Measurements from ENCODE around the gene MGMT. TPM values are rescaled to one million over a fixed set of nuclear protein-coding genes. Genes with fewer than 3 reads are reported as not detected.

The MGMT gene
- total and polyA plus RNA-seq, 2 donors (not counting 3 experiments of a cell fraction or from before 2014, with no cell fraction given), result 15.0 to 15.2 TPM

DNA sequence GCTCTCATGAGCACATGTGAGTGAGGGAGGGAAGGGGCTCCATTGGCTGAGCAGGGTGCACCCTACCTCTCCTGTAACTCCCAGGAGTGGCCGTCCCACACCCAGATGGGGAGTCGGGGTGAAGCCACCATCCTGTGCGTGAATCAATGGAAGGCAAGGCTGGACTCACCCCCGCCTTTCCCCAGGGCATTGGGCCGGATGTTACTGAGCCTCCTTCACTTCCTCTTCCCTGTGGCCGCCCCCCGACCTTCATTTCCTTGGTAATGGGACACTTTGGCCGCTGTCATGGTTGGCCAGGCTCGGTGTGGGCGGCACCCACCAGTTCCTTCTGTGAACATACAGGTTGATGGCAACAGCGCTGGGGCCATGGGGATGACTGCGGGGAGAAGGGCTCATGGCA is 209.0 kb downstream of the MGMT start:
- H3K79me2 ChIP-seq (ENCODE audit: control insufficient read depth, insufficient read depth, low read length), result no peaks in the 10 kb centered on the region
- dilution Hi-C loops (cut with MboI; ENCODE audit: extremely low pct_ligation_motif_present, low sequenced_read_pairs) (no loop called here), intact Hi-C loops (cut with micrococcal nuclease) (no loop called here)
- H3K4me2 ChIP-seq (ENCODE audit: insufficient read depth, low read length), result no peak overlapping the region
- no peaks in the 10 kb centered on the region for H3K36me3 ChIP-seq (ENCODE audit: control insufficient read depth in 2 of 2, extremely low read depth in 1 of 2, insufficient read depth in 2 of 2, low read length in 2 of 2)
- no peaks in the 10 kb centered on the region for H3K4me1 ChIP-seq (ENCODE audit: control insufficient read depth, extremely low read depth, insufficient read depth, low read length)
- POLR2A ChIA-PET, result no interaction called here
- FAIRE-seq (no peak), DNase-seq (ENCODE audit: low read depth, low spot score) (no peak)
- no peak overlapping the region for H2AFZ ChIP-seq (ENCODE audit: low read depth, low read length)
- H3K9me1 ChIP-seq (replicated peaks; ENCODE audit: control insufficient read depth, extremely low read depth, insufficient read depth, low read length), result no peaks in the 10 kb centered on the region
- H3K27ac ChIP-seq (ENCODE audit: insufficient read depth, low read depth, low read length), result no peak overlapping the region
- H3K9ac ChIP-seq (replicated peaks; ENCODE audit: extremely low read depth, insufficient read depth, low read length), result no peak overlapping the region
- no peaks in the 10 kb centered on the region for H3K9me3 ChIP-seq (replicated peaks; ENCODE audit: control insufficient read depth, insufficient read depth, low read length)
- no peak for TF ChIP-seq FOS (IDR thresholded peaks at IDR 0.05; ENCODE audit: borderline replicate concordance, insufficient read depth, low read length)
- TF ChIP-seq, protein P1, sequence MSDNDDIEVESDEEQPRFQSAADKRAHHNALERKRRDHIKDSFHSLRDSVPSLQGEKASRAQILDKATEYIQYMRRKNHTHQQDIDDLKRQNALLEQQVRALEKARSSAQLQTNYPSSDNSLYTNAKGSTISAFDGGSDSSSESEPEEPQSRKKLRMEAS (IDR thresholded peaks at IDR 0.05; ENCODE audit: insufficient read depth, insufficient read length), result no peak
- no peak for TF ChIP-seq GATA2 (IDR thresholded peaks at IDR 0.05; ENCODE audit: insufficient read depth, insufficient read length, low read depth, low read length)
- TF ChIP-seq, protein P2, sequence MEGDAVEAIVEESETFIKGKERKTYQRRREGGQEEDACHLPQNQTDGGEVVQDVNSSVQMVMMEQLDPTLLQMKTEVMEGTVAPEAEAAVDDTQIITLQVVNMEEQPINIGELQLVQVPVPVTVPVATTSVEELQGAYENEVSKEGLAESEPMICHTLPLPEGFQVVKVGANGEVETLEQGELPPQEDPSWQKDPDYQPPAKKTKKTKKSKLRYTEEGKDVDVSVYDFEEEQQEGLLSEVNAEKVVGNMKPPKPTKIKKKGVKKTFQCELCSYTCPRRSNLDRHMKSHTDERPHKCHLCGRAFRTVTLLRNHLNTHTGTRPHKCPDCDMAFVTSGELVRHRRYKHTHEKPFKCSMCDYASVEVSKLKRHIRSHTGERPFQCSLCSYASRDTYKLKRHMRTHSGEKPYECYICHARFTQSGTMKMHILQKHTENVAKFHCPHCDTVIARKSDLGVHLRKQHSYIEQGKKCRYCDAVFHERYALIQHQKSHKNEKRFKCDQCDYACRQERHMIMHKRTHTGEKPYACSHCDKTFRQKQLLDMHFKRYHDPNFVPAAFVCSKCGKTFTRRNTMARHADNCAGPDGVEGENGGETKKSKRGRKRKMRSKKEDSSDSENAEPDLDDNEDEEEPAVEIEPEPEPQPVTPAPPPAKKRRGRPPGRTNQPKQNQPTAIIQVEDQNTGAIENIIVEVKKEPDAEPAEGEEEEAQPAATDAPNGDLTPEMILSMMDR (IDR thresholded peaks at IDR 0.05; ENCODE audit: extremely low read depth in 1 of 2, insufficient read depth in 1 of 2, low read depth in 1 of 2, low read length in 2 of 2), result no peak
- TF ChIP-seq POLR2AphosphoS5 (IDR thresholded peaks at IDR 0.05; ENCODE audit: insufficient read depth, low read depth, low read length), result no peak
- no peak for TF ChIP-seq MYC (IDR thresholded peaks at IDR 0.05; ENCODE audit: low read depth, low read length)
- TF ChIP-seq POLR2A (IDR thresholded peaks at IDR 0.05; ENCODE audit: low read depth, low read length), result no peak
- no peak for TF ChIP-seq EZH2 (IDR thresholded peaks at IDR 0.05; ENCODE audit: borderline replicate concordance, low read depth, low read length, severe bottlenecking)
- no peak for TF ChIP-seq JUN (IDR thresholded peaks at IDR 0.05; ENCODE audit: borderline replicate concordance, insufficient read depth, insufficient read length, low read depth)
- no peaks in the 10 kb centered on the region for H3K27me3 ChIP-seq (ENCODE audit: control insufficient read depth in 2 of 2, insufficient read depth in 2 of 2, low read length in 2 of 2)
- BruUV-seq (replicated peaks), result no TSS peak
- H4K20me1 ChIP-seq (replicated peaks; ENCODE audit: control insufficient read depth, extremely low read depth, insufficient read depth, low read length), result no peaks in the 10 kb centered on the region
- no peak overlapping the region for H3K4me3 ChIP-seq (replicated peaks in 1 of 3; ENCODE audit: insufficient read depth in 1 of 3, low read depth in 1 of 3, low read length in 3 of 3)
- CTCF ChIA-PET, result no interaction called here
